Activated effector memory CD4-positive, alpha-beta T cell treated with Interleukin-2 at 50 U/mL for 16 hours (primary cell): ENCODE results near the gene TRIM17.

Experiments used
- DNase-seq: peaks from one replicate; pipeline ENCODE4 v3.0.0-alpha.2; 2020

Gene TRIM17

GRCh38 chr1:228415221-228415620 is 1.4 kb downstream of the TRIM17 start:
- no peak for DNase-seq

GRCh38 chr1:228414511-228415211 is 2.0 kb downstream of the TRIM17 start:
- no peak for DNase-seq

GRCh38 chr1:228413241-228414010 is 3.2 kb downstream of the TRIM17 start:
- no peak for DNase-seq

GRCh38 chr1:228411548-228412430 is 4.9 kb downstream of the TRIM17 start:
- DNase-seq: no peak

GRCh38 chr1:228411121-228411520 is 5.5 kb downstream of the TRIM17 start:
- no peak for DNase-seq

- DNase-seq: no peak
Observed at GRCh38 chr1:228410671-228411070, 6.0 kb downstream of the TRIM17 start.

GRCh38 chr1:228410015-228410414 is 6.6 kb downstream of the TRIM17 start:
- DNase-seq: no peak

- no peak for DNase-seq
Observed at GRCh38 chr1:228408869-228409805, 7.5 kb downstream of the TRIM17 start.

- no peak for DNase-seq
Observed at GRCh38 chr1:228408041-228408868, 8.4 kb downstream of the TRIM17 start.

GRCh38 chr1:228407106-228408040 is 9.3 kb downstream of the TRIM17 start:
- no peak for DNase-seq

- DNase-seq: no peak
Observed at GRCh38 chr1:228405979-228406228, 10.8 kb downstream of the TRIM17 start.

- no peak for DNase-seq
Observed at GRCh38 chr1:228405200-228405978, 11.3 kb downstream of the TRIM17 start.

GRCh38 chr1:228404107-228404720 is 12.4 kb downstream of the TRIM17 start:
- DNase-seq: no peak

- DNase-seq: no peak
Observed at GRCh38 chr1:228403231-228403631, 13.4 kb downstream of the TRIM17 start.

GRCh38 chr1:228402641-228403025 is 14.0 kb downstream of the TRIM17 start:
- no peak for DNase-seq

GRCh38 chr1:228401782-228402640 is 14.7 kb downstream of the TRIM17 start:
- no peak for DNase-seq

GRCh38 chr1:228400692-228401454 is 15.8 kb downstream of the TRIM17 start:
- DNase-seq: no peak
